Measurements from ENCODE around the gene PIGK.

- TF ChIP-seq ZNF341 (tag by site-specific recombination; IDR thresholded peaks at IDR 0.05; ENCODE audit: low read depth) (no peak), ZNF140 (tag by site-specific recombination; IDR thresholded peaks at IDR 0.05) (no peak), ZNF549 (tag by site-specific recombination; IDR thresholded peaks at IDR 0.05) (no peak), ATF2 (tag by site-specific recombination; IDR thresholded peaks at IDR 0.05; ENCODE audit: low read depth) (no peak), RBAK (tag by site-specific recombination; IDR thresholded peaks at IDR 0.05) (no peak), ZNF513 (tag by site-specific recombination; IDR thresholded peaks at IDR 0.05) (no peak), CTCF (tag by site-specific recombination; IDR thresholded peaks at IDR 0.05) (no peak)
These were observed 100.5 kb downstream of the PIGK start for GRCh38 chr1:77118712-77119111.
